Gastroesophageal sphincter (tissue), 4 donors: ENCODE results near the gene ACP7. TPM values are rescaled to one million over a fixed set of nuclear protein-coding genes. Genes with fewer than 3 reads are reported as not detected.
A peak's percentile ranks its signal among the peaks of the same experiment; 100 is the strongest.

ENCODE experiments used
- ATAC-seq: fragments of 150-250 bp; one replicate; pipeline ENCODE4 v1.9.1; 2016; ENCODE audit warnings: mild to moderate bottlenecking, moderate library complexity
- H3K27ac ChIP-seq, 4 donors: fragments of 200-600 bp; sonication (generic) in 3 of 4; 1 replicate in 3 of 4; 2 replicates in 1 of 4; pipeline ENCODE4 v1.5.1; 2016 to 2019
- H3K27me3 ChIP-seq: fragments of 200-600 bp; sonication (generic); one replicate; pipeline ENCODE4 v1.5.1; 2019
- H3K36me3 ChIP-seq, 2 donors: fragments of 200-600 bp; sonication (generic); one replicate each; pipeline ENCODE4 v1.5.1; 2019; ENCODE audit warnings: control low read depth in 1 of 2
- H3K4me1 ChIP-seq, 3 donors: fragments of 200-600 bp; sonication (generic); 1 replicate in 2 of 3; 2 replicates in 1 of 3; pipeline ENCODE4 v1.5.1; 2016 to 2019; ENCODE audit warnings: control low read depth in 2 of 3
- H3K4me3 ChIP-seq, 2 donors: fragments of 200-600 bp; sonication (generic); one replicate each; pipeline ENCODE4 v1.5.1; 2019; ENCODE audit warnings: mild to moderate bottlenecking in 1 of 2, moderate library complexity in 1 of 2
- H3K9me3 ChIP-seq, 3 donors: fragments of 200-600 bp; sonication (generic); one replicate each; pipeline ENCODE4 v1.5.1; 2017 to 2019; ENCODE audit warnings: control low read depth in 2 of 3
- EP300 ChIP-seq: sonication (generic); formaldehyde crosslinking; IDR thresholded peaks from one replicate; pipeline ENCODE4 v1.6.1; 2017; ENCODE audit warnings: antibody characterized with exemption, mild to moderate bottlenecking
- POLR2A ChIP-seq, 2 donors: fragments of 450-650 bp; IDR thresholded peaks; one replicate each; pipeline ENCODE4 v1.6.1; 2017; ENCODE audit warnings: antibody characterized with exemption in 2 of 2, mild to moderate bottlenecking in 2 of 2, moderate library complexity in 1 of 2
- POLR2AphosphoS5 ChIP-seq: sonication (generic); formaldehyde crosslinking; IDR thresholded peaks from one replicate; pipeline ENCODE4 v1.6.1; 2017; ENCODE audit warnings: antibody characterized with exemption
- WGBS, 2 donors: methylation state at CpG; one replicate each; pipeline ENCODE4 v1.1.5; 2018; ENCODE audit warnings: low coverage in 1 of 2; 5-methylcytosine and 5-hydroxymethylcytosine counted together
- total RNA-seq, 4 donors: library from RNA; depleted of rRNA; stranded (reverse); fragments of >200 nt; gene quantifications; one replicate each; pipeline ENCODE4 v1.1.0, GENCODE V29; 2016
- TF ChIP-seq, protein P1 (sequence below), 4 experiments: fragments of 200-600 bp in 2 of 4; fragments of 450-650 bp in 2 of 4; sonication (generic) in 1 of 4; IDR thresholded peaks; one replicate each; pipeline ENCODE4 v1.5.1; 2017 to 2019; ENCODE audit warnings: antibody characterized with exemption in 4 of 4, mild to moderate bottlenecking in 2 of 4, moderate library complexity in 2 of 4

ACP7 gene
- total RNA-seq, 4 donors from 2014 or later: 0.08 TPM; not detected in 3

DNA sequence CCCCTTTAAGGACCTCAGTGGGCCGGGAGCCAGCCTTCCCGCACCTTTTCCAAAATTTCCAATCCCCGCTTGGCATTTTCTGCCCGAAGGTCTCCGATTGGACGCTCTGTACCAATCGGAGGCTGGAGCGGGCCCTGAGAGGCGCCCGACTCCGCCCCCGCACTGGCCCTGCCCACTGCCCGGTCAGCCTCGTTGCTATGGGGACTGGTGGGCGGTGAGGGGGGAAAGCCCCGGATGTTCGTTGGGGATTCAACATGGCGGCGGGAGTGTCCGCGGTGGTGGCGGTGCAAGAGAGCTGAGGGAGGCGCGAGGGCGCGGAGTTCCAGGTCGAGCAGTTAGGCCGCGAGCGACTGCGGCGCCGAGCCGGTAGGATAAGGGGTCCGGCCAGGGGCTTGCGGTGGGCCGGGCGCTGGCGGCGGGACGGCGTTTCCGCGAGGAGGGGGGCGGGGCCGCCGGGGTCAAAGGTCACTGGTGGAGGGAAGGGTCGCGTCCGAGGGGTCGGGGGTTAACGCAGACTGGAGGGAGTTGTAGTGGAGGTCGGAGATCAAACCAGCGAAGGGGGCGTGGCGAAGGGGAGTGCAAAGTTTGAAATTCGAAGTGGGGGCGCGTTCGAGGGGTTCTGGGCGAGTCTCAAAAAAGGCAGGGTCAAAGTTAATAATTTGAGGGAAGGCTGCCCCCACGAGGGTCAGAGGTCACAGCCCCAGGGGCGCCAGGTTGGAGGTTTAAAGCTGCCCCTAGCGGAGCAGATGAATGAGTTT lies 41.6 kb downstream of the ACP7 start, which contains the start of gene PAK4:
Gene PAK4 (plus strand): TSS at position 233 of the 758 bp plus-strand sequence. CDS start 43,768 bp downstream, outside the sequence.
- peaks cover 0 to 61% (median 29%) of the 10 kb centered on the region in 3 donors for H3K4me1 ChIP-seq
- 0 to 1% methylated on average over 4 to 21 of the region's 64 CpGs for WGBS, 2 donors
- H3K4me3 ChIP-seq: peak within 1 kb of the TSS; percentile 60 to 94
- H3K27ac ChIP-seq: peak within 1 kb of the TSS; percentile 17 to 90 (median 84)
- H3K27me3 ChIP-seq: peaks cover 4% of the 10 kb centered on the region
- H3K36me3 ChIP-seq: no peaks in the 10 kb centered on the region
- ATAC-seq: peak; percentile 100
- TF ChIP-seq POLR2AphosphoS5: peak; percentile 67
- TF ChIP-seq, protein P1, sequence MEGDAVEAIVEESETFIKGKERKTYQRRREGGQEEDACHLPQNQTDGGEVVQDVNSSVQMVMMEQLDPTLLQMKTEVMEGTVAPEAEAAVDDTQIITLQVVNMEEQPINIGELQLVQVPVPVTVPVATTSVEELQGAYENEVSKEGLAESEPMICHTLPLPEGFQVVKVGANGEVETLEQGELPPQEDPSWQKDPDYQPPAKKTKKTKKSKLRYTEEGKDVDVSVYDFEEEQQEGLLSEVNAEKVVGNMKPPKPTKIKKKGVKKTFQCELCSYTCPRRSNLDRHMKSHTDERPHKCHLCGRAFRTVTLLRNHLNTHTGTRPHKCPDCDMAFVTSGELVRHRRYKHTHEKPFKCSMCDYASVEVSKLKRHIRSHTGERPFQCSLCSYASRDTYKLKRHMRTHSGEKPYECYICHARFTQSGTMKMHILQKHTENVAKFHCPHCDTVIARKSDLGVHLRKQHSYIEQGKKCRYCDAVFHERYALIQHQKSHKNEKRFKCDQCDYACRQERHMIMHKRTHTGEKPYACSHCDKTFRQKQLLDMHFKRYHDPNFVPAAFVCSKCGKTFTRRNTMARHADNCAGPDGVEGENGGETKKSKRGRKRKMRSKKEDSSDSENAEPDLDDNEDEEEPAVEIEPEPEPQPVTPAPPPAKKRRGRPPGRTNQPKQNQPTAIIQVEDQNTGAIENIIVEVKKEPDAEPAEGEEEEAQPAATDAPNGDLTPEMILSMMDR (IDR thresholded peaks at IDR 0.05): no peak
- TF ChIP-seq POLR2A (IDR thresholded peaks at IDR 0.05): peak; percentile 32 to 42
- H3K9me3 ChIP-seq: no peaks in the 10 kb centered on the region

DNA sequence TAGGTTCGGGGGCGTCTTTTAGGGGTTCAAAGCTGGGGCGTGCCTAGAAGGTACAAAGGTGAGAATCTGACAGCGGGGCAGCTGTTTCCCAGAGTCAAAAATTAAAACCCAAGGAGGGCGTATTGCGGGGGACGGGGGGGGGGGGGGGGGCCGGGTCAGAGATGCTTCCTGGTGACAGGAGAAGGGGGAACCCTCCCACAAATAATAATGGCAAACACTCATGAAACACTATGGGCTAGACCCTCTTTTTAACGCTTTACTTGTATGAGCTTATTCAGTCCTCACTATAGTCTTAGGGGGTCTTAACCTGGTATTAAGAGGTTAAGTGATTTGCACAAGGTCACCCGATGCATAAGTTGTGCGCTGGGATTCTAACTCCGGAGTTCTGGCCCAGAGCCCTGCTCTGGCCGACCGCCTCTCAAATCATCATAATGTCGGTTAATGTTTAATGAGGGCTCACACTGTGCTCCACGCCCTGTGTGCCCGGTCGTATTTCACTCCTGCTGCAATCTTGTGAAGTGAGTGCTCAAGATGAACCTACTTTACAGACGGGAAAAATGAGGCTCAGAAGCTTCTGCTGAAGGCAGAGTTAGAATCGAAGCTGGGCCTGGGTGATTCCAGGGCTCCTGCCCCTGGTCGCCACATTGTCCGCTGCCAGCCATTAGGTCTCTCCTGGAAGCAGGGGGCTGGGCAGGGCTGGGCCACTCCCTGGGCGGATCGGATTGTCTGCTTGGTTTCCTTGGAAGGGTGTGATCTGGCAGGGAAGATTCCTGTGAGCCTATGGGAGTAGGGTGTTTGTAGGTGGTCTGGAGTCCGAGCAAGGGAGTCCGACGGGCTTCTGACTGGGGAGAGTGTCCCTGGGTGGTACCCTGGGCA lies 42.4 kb downstream of the ACP7 start:
- ATAC-seq: no peak

DNA sequence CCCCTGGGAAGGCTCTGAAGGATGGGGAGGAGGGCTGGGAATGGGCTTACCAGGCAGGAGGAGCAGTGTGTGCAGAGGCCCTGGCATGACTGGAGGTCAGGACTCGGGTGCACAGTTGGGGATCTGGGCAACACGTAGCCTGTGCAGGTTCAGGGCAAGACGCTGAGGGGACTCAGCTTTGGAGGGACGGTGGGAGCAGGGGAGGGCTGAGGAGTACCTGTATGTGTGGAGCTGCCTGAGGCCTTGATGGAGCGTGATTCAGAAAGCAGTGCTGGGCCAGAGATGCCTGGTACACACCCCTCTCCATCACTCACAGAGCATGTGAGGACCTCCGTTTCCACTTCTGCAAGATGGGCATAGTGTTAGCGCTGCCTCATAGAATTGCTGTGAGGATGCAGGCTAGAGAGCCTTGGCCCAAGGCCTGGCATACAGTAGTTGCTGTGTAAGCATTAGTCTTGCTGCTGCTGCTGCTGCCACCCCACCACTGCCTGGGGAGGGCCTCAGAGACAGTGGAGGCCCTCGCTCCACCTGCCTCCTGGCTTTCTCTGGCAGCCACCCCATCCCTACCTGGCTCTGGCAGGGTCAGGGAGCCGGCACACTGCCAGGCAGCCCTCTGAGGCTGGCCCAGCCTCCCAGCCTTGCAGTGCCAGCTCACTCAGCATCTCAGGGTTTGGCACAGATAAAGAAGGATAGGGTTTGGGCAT lies 43.8 kb downstream of the ACP7 start:
- H3K27ac ChIP-seq: peak overlapping the region in 3 of 4 donors; percentile 80 to 90 (median 89)
- 48% methylated on average over 2 of the region's 9 CpGs; no CpG with 5 or more reads in 1 of the 2 donors for WGBS, 2 donors
- no peaks in the 10 kb centered on the region for H3K27me3 ChIP-seq
- no peaks in the 10 kb centered on the region for H3K9me3 ChIP-seq
- TF ChIP-seq POLR2AphosphoS5 (no peak), POLR2A (IDR thresholded peaks at IDR 0.05) (no peak), EP300 (no peak)
- TF ChIP-seq, protein P1 (IDR thresholded peaks at IDR 0.05): no peak
- ATAC-seq: no peak
- peak overlapping the region in 1 of 2 donors; percentile 94 for H3K4me3 ChIP-seq
- no peaks in the 10 kb centered on the region for H3K36me3 ChIP-seq
- peaks cover 0 to 83% (median 51%) of the 10 kb centered on the region in 3 donors for H3K4me1 ChIP-seq

More for the DNA sequence above, 42.4 kb downstream of the ACP7 start:
- H3K4me3 ChIP-seq: peak overlapping the region; percentile 60 to 94
- no peaks in the 10 kb centered on the region for H3K27me3 ChIP-seq
- H3K27ac ChIP-seq: peak overlapping the region; percentile 9 to 90 (median 84)
- TF ChIP-seq POLR2AphosphoS5 (peak; percentile 9), POLR2A (IDR thresholded peaks at IDR 0.05) (no peak)
- WGBS, 2 donors: 0 to 9% methylated on average over 9 to 17 of the region's 27 CpGs
- no peaks in the 10 kb centered on the region for H3K36me3 ChIP-seq
- no peaks in the 10 kb centered on the region for H3K9me3 ChIP-seq
- H3K4me1 ChIP-seq: peaks cover 0 to 69% (median 37%) of the 10 kb centered on the region in 3 donors

DNA sequence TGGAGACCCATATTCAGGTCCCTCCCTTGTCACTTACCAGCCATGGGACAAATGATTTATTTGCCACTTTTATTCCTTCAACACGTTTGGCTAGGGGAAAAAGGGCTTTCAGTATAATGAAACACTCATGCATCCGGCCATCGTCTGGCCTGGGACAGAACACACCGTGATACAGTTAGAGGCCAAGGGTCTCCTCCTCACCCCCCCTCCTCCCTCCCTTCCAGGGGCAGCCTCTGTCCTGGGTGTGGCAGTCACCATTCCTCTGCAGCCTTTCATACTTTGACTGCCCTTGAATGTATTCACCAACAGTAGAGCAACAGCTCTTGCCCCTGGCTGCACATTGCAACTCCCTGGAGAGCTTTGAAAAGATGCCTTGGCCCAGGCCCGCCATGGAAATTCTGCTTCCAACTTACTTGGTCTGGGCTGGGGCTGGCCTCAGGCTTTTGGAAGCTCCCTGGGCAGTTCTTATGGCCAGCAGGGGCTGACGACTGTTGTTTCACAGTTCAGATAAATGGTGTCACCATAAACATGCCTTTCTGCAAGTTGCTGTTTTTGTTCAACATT lies 44.4 kb downstream of the ACP7 start:
- peaks cover 0 to 90% (median 56%) of the 10 kb centered on the region in 3 donors for H3K4me1 ChIP-seq
- no peaks in the 10 kb centered on the region for H3K36me3 ChIP-seq
- no peaks in the 10 kb centered on the region for H3K27me3 ChIP-seq
- ATAC-seq: no peak
- peak overlapping the region in 2 of 4 donors; percentile 80 to 90 for H3K27ac ChIP-seq
- TF ChIP-seq POLR2A (IDR thresholded peaks at IDR 0.05) (no peak), POLR2AphosphoS5 (no peak), EP300 (no peak)
- TF ChIP-seq, protein P1 (IDR thresholded peaks at IDR 0.05): no peak
- H3K9me3 ChIP-seq: no peaks in the 10 kb centered on the region
- WGBS, 2 donors: 30 to 41% methylated on average over 5 to 6 of the region's 6 CpGs
- no peak overlapping the region for H3K4me3 ChIP-seq
